RWPE2 (cell line): ENCODE data around the gene ACRBP.

Source experiments
- ATAC-seq: fragments of 200-7000 bp; cut with Tn5 transposase; 3 replicates; pipeline ENCODE4 v1.9.1; 2021; ENCODE audit warnings: low read depth
- DNase-seq: peaks from one replicate; pipeline ENCODE4 v3.0.0-alpha.2; 2020; ENCODE audit warnings: low spot score
- H3K27ac ChIP-seq: fragments of 450-650 bp; 2 replicates; pipeline ENCODE4 v1.5.1; 2017; ENCODE audit warnings: mild to moderate bottlenecking; ENCODE audit not compliant: poor library complexity, severe bottlenecking
- H3K27me3 ChIP-seq: fragments of 250-450 bp; sonication (Bioruptor Pico); 2 replicates; pipeline ENCODE4 v1.5.1; 2021; ENCODE audit warnings: mild to moderate bottlenecking, moderate library complexity; ENCODE audit not compliant: insufficient read depth, poor library complexity, severe bottlenecking
- H3K36me3 ChIP-seq: fragments of 250-450 bp; sonication (Bioruptor Pico); 2 replicates; pipeline ENCODE4 v1.5.1; 2020; ENCODE audit warnings: low read depth, mild to moderate bottlenecking, moderate library complexity
- H3K4me1 ChIP-seq: fragments of 250-450 bp; sonication (Bioruptor Pico); 2 replicates; pipeline ENCODE4 v1.5.1; 2021; ENCODE audit warnings: mild to moderate bottlenecking, moderate library complexity; ENCODE audit not compliant: insufficient read depth, poor library complexity, severe bottlenecking
- H3K4me3 ChIP-seq: fragments of 250-450 bp; sonication (Bioruptor Pico); 2 replicates; pipeline ENCODE4 v1.5.1; 2021; ENCODE audit warnings: mild to moderate bottlenecking, moderate library complexity; ENCODE audit not compliant: severe bottlenecking
- H3K9me3 ChIP-seq: fragments of 250-450 bp; sonication (Bioruptor Pico); 2 replicates; pipeline ENCODE4 v1.5.1; 2021; ENCODE audit warnings: mild to moderate bottlenecking, moderate library complexity; ENCODE audit not compliant: severe bottlenecking
- CTCF ChIP-seq: fragments of 450-650 bp; IDR thresholded peaks from one replicate; pipeline ENCODE4 v1.5.1; 2017; ENCODE audit warnings: mild to moderate bottlenecking, moderate library complexity; ENCODE audit not compliant: poor library complexity, severe bottlenecking

ACRBP gene

GRCh38 chr12:6647083-6647604, at the start of gene ACRBP:
ACRBP (minus strand) TSS chr12:6647432; CDS start chr12:6647366, 66 bp downstream.
- H3K4me1 ChIP-seq, result no peaks in the 10 kb centered on the region

GRCh38 chr12:6695313-6696045, 48.2 kb upstream of the ACRBP start:
- ATAC-seq, result no peak
- TF ChIP-seq CTCF, result no peak
- Histone ChIP-seq H3K4me3 (no peak overlapping the region), H3K27ac (no peak overlapping the region), H3K36me3 (no peaks in the 10 kb centered on the region), H3K4me1 (peaks cover 3% of the 10 kb centered on the region), H3K9me3 (no peaks in the 10 kb centered on the region), H3K27me3 (peaks cover 9% of the 10 kb centered on the region)
- DNase-seq, result no peak

More at GRCh38 chr12:6647083-6647604, at the start of gene ACRBP:
- DNase-seq (no peak), ATAC-seq (peak; percentile 81)
- H3K9me3 ChIP-seq, result no peaks in the 10 kb centered on the region
- TF ChIP-seq CTCF, result no peak
- H3K27me3 ChIP-seq, result no peaks in the 10 kb centered on the region
- H3K4me3 ChIP-seq, result peak within 1 kb of the TSS; percentile 18
- peaks cover 3% of the 10 kb centered on the region; the same call in 1 of the 2 replicates for H3K36me3 ChIP-seq
- H3K27ac ChIP-seq, result no peak within 1 kb of the TSS

GRCh38 chr12:6694701-6695100, 47.5 kb upstream of the ACRBP start:
- no peak overlapping the region for H3K27ac ChIP-seq
- H3K9me3 ChIP-seq, result no peaks in the 10 kb centered on the region
- H3K36me3 ChIP-seq, result no peaks in the 10 kb centered on the region
- H3K4me3 ChIP-seq, result no peak overlapping the region
- peaks cover 4% of the 10 kb centered on the region for H3K27me3 ChIP-seq
- ATAC-seq (no peak), DNase-seq (no peak)
- no peak for TF ChIP-seq CTCF
- H3K4me1 ChIP-seq, result peaks cover 6% of the 10 kb centered on the region

GRCh38 chr12:6693832-6694355, 46.7 kb upstream of the ACRBP start:
- Histone ChIP-seq H3K36me3 (no peaks in the 10 kb centered on the region), H3K4me3 (no peak overlapping the region), H3K27me3 (no peaks in the 10 kb centered on the region), H3K4me1 (peaks cover 6% of the 10 kb centered on the region), H3K27ac (no peak overlapping the region), H3K9me3 (no peaks in the 10 kb centered on the region)
- no peak for ATAC-seq
- no peak for TF ChIP-seq CTCF
- no peak for DNase-seq

- Histone ChIP-seq H3K27ac (no peak overlapping the region), H3K36me3 (no peaks in the 10 kb centered on the region), H3K4me1 (peaks cover 7% of the 10 kb centered on the region), H3K27me3 (no peaks in the 10 kb centered on the region), H3K4me3 (no peak overlapping the region), H3K9me3 (no peaks in the 10 kb centered on the region)
- DNase-seq (no peak), ATAC-seq (no peak)
- no peak for TF ChIP-seq CTCF
These were observed 45.7 kb upstream of the ACRBP start for GRCh38 chr12:6692888-6693287.
